Transverse colon (tissue), 4 donors: ENCODE measurements around the gene DCUN1D4.

Experiments
- CTCF ChIP-seq, 5 experiments: fragments of 200-600 bp in 3 of 5; fragments of 450-650 bp in 2 of 5; sonication (generic) in 3 of 5; IDR thresholded peaks; 1 replicate in 2 of 5; 2 replicates in 3 of 5; pipeline ENCODE4 v1.5.1; 2016 to 2017; ENCODE audit warnings: antibody characterized with exemption in 5 of 5, inconsistent platforms in 3 of 5, mild to moderate bottlenecking in 2 of 5, moderate library complexity in 1 of 5
- EP300 ChIP-seq: sonication (generic); formaldehyde crosslinking; IDR thresholded peaks from one replicate; pipeline ENCODE4 v1.6.1; 2017; ENCODE audit warnings: antibody characterized with exemption, low read depth
- POLR2A ChIP-seq: fragments of 450-650 bp; IDR thresholded peaks from one replicate; pipeline ENCODE4 v1.6.1; 2016; ENCODE audit warnings: antibody characterized with exemption, mild to moderate bottlenecking, moderate library complexity
- POLR2AphosphoS5 ChIP-seq, 3 donors: sonication (generic); formaldehyde crosslinking; IDR thresholded peaks; one replicate each; pipeline ENCODE4 v1.6.1; 2016; ENCODE audit warnings: antibody characterized with exemption in 3 of 3

- TF ChIP-seq CTCF (IDR thresholded peaks at IDR 0.05) (no peak), POLR2A (no peak), POLR2AphosphoS5 (IDR thresholded peaks at IDR 0.05) (no peak), EP300 (no peak)
These were observed 6.4 kb upstream of the DCUN1D4 start for GRCh38 chr4:51836549-51836948.
